ENCODE data around the gene SPATA21. TPM values are rescaled to one million over a fixed set of nuclear protein-coding genes. Genes with fewer than 3 reads are reported as not detected.

Gene SPATA21
- total RNA-seq, 3 donors from 2014 or later = not detected

DNA sequence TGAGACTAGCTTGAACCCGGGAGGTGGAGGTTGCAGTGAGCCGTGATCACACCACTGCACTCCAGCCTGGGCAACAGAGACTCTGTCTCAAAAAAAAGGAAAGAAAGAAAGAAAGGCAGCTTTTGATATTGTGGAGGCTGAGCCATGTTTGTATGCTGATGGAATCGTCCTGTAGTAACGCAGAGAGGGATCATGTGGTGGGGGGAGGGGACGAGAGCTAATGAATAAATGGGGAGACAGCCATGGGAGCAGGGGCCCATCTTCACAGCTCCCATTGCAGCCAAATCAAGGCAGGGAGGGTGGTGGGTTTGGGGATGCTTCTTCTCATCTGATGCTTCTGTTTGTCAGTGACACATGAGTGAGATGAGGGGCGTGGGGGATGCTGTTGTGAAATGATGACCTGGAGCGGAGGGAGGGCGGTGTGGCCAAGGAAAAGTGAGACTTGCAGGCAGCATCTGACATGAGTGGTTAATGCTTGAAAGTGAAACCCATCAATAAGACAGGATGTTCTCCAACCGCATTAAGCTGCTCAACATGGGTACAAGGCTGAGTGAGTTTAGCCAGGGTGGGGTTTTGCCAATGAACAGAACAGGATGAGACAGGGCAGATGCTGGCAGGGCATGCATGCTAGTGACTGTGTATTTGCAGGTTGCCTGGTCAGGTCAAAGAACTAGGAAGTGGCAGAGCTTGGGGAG lies 16.7 kb downstream of the SPATA21 start:
- peaks cover 33% of the 10 kb centered on the region for H3K4me1 Mint-ChIP-seq (ENCODE audit: low read depth)
- no peaks in the 10 kb centered on the region for H3K36me3 Mint-ChIP-seq (ENCODE audit: insufficient read depth)
- no peaks in the 10 kb centered on the region for H3K27me3 Mint-ChIP-seq (ENCODE audit: low read depth)
- ATAC-seq = peak; percentile 96
- H3K9me3 Mint-ChIP-seq = no peaks in the 10 kb centered on the region
- peak overlapping the region; percentile 42 for H3K4me3 Mint-ChIP-seq
- peak; percentile 17 for DNase-seq

DNA sequence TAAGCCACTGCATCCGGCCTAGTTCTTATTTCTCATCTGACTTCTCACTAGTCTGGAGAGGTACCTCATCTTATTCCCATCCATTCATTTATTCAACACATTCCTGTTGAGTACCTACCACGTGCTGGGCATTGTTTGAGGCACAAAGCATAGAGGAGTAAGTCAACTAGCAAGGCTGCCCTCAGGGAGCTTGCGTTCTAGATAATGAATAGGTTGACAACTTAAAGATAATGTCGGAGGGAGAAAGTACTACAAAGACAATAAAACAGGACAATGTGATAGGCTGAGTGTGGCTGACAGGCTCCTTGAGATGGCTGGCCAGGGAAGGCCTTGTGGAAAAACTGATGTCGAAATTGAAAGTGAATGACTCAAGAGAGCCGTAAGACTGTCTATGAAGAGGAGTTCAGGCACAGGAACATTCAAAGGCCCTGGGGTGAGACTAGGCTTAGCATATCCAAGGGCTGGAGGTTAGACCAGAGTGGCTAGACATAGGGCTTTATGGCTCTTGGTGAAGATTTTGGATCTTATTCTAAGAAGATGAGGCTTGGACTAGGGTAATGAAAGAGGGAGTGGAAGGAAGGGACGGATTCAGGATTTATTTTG lies 18.3 kb downstream of the SPATA21 start:
- Mint-ChIP-seq H3K27me3 (ENCODE audit: low read depth) (no peaks in the 10 kb centered on the region), H3K4me3 (no peak overlapping the region), H3K4me1 (ENCODE audit: low read depth) (peaks cover 33% of the 10 kb centered on the region), H3K36me3 (ENCODE audit: insufficient read depth) (no peaks in the 10 kb centered on the region), H3K9me3 (no peaks in the 10 kb centered on the region)
- ATAC-seq = no peak
- DNase-seq = no peak

DNA sequence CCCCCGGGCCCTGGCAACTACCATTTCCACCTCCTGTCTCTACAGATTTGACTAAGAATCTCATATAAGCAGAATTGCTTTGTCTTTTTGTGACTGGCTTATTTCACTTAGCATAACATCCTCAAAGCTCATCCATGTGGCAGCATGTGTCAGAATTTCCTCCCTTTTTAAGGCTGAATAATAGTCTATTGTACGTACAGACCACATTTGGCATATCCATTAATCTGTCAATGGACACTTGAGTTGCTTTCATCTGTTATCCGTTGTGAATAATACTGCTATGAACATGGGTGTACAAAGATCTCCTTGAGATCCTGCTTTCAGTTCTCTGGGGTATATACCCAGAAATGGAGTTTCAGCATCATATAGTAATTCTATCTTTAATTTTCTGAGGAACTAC lies 24.0 kb downstream of the SPATA21 start:
- ATAC-seq (no peak), DNase-seq (no peak)
- no peaks in the 10 kb centered on the region for H3K9me3 Mint-ChIP-seq
- H3K4me1 Mint-ChIP-seq (ENCODE audit: low read depth) = no peaks in the 10 kb centered on the region
- no peak overlapping the region for H3K4me3 Mint-ChIP-seq
- H3K36me3 Mint-ChIP-seq (ENCODE audit: insufficient read depth) = no peaks in the 10 kb centered on the region
- H3K27me3 Mint-ChIP-seq (ENCODE audit: low read depth) = no peaks in the 10 kb centered on the region

DNA sequence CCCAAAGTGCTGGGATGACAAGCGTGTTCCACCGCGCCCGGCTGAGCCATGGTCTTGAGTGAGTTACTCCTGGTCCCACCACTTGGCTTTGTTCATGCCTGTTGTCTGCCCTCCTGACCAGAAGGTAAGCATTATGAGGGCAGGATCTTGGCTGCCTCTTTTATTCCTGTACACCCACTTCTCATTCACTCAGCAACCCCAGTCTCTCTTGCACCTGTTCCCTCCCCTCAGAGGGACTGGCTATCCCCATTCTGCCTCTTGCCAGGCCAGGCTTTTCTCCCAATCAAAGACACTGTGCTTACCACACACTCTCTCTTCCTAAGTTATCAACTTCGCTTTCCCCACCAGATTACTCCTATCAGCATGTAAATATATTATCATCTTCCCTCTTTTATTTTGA lies 26.4 kb downstream of the SPATA21 start:
- no peaks in the 10 kb centered on the region for H3K27me3 Mint-ChIP-seq (ENCODE audit: low read depth)
- DNase-seq (no peak), ATAC-seq (no peak)
- no peak overlapping the region for H3K4me3 Mint-ChIP-seq
- H3K36me3 Mint-ChIP-seq (ENCODE audit: insufficient read depth) = no peaks in the 10 kb centered on the region
- no peaks in the 10 kb centered on the region for H3K9me3 Mint-ChIP-seq
- H3K4me1 Mint-ChIP-seq (ENCODE audit: low read depth) = no peaks in the 10 kb centered on the region

DNA sequence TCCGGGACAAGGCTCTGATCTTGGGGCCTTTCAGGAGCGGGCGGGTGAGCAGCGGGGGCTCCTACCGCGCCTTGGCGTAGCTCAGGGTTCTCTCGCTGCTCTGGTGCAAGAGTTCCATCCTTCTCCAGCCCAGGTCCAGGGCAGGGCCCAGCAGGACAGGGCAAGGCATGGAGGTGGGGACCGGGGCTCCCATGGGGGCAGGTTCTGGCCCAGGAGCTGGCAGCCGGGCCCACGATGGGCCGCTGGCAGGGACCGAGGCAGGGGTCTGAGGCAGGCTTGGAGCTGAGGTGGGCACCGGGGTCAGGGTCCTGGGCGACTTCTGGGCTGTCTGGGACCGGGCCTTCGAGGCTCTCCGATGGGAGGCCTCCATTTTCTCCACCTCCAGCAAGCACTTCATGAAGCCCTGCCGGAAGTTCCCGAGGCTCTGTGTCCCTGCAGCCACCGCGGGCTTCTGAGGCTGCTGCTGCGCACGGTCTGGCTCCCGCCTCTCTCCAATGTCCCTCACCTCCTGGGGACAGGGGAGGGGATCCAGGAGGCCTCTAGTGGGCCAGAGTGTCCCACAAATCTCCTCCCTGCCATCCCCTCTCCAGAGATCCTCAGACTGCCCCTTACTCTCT lies 27.6 kb downstream of the SPATA21 start:
- H3K27me3 Mint-ChIP-seq (ENCODE audit: low read depth) = no peaks in the 10 kb centered on the region

DNA sequence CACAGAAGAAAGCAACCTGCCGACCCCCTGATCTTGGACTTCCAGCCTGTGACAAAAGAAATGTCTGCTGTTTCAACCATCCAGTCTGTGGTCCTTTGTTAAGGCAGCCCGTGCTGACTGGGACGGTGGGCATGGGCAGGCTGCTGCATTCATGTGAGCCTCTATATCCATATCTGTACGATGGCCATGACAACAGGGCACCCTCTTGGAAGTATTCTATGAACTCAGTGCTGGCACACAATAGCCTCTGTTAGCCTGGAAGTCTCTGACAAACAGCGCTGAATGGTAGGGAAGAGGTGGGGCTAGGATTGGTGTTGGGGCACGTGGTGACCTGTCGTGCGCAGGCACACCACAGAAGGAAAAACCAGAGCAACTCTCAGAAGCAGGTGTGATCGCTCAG lies 30.4 kb downstream of the SPATA21 start:
- DNase-seq (no peak), ATAC-seq (no peak)
- Mint-ChIP-seq H3K27me3 (ENCODE audit: low read depth) (no peaks in the 10 kb centered on the region), H3K4me3 (no peak overlapping the region), H3K4me1 (ENCODE audit: low read depth) (no peaks in the 10 kb centered on the region), H3K9me3 (no peaks in the 10 kb centered on the region), H3K36me3 (ENCODE audit: insufficient read depth) (no peaks in the 10 kb centered on the region)

More for the DNA sequence above, 27.6 kb downstream of the SPATA21 start:
- no peaks in the 10 kb centered on the region for H3K36me3 Mint-ChIP-seq (ENCODE audit: insufficient read depth)
- no peak overlapping the region for H3K4me3 Mint-ChIP-seq
- H3K9me3 Mint-ChIP-seq = no peaks in the 10 kb centered on the region
- no peak for DNase-seq
- ATAC-seq = no peak
- H3K4me1 Mint-ChIP-seq (ENCODE audit: low read depth) = no peaks in the 10 kb centered on the region

DNA sequence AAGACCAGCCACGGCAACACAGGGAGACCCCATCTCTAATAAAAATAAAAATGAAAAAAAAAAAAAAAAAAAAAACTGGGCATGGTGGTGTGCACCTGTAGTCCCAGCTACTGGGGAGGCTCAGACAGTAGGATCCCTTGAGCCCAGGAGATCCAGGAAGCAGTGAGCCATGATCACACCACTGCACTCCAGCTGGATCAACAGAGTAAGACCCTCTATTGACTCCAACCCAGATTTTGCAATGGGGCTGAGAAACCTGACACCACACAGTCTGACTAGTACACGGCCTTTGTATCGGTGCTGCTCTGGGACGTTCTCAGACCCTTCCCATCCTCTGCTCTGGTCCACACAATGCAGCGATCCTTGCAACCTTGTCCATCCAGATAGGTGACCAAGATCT lies 31.8 kb downstream of the SPATA21 start:
- Mint-ChIP-seq H3K9me3 (no peaks in the 10 kb centered on the region), H3K36me3 (ENCODE audit: insufficient read depth) (no peaks in the 10 kb centered on the region), H3K4me3 (no peak overlapping the region), H3K27me3 (ENCODE audit: low read depth) (no peaks in the 10 kb centered on the region), H3K4me1 (ENCODE audit: low read depth) (no peaks in the 10 kb centered on the region)
- ATAC-seq (no peak), DNase-seq (no peak)

DNA sequence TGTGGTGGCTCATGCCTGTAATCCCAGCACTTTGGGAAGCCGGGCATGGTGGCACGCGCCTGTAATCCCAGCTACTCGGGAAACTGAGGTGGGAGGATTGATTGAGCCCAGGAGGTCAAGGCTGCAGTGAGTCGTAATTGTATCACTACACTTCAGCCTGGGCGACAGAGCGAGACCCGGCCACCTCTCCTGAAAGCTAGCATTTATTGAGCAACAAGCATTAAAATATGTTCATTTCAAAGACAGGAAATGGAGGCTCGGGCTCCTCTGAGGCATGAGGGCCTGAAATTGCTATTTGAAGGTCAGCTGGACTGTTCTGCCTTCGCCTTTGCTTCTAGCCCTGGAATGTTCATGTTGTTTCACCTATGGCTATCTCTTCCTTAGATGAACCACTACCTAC lies 34.5 kb downstream of the SPATA21 start:
- H3K4me1 Mint-ChIP-seq (ENCODE audit: low read depth) = peaks cover 2% of the 10 kb centered on the region
- ATAC-seq = no peak
- H3K9me3 Mint-ChIP-seq = no peaks in the 10 kb centered on the region
- H3K36me3 Mint-ChIP-seq (ENCODE audit: insufficient read depth) = peaks cover 7% of the 10 kb centered on the region
- no peaks in the 10 kb centered on the region for H3K27me3 Mint-ChIP-seq (ENCODE audit: low read depth)
- DNase-seq = no peak
- no peak overlapping the region for H3K4me3 Mint-ChIP-seq

DNA sequence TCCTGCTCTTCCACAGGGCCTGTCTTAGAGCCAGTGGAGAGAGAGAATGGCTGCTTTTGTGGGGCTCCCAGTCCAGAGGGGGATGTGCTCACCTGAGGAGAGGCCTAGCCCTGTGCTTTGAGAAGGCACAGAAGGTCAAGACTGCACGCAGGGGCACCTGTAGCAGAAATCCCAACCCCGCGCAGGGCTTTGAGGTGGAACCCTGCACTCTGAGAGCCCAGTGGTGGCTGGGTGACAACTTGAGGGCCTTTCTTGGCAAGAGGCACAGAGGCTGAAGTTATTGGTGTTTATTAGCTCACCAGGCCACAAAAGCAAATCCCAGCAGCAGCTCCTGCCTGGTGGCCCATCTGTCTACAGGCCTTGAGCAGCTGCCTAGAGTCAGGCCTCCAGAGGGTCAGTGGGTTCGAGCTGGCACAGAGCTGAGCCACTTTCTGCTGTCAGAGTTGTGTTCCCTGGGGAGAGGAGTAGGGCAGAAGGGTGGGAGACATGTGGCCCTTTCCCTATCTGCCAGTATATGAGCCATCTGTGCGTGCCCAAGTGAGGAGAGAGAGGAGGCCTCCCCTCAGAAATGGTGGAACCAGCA lies 38.8 kb downstream of the SPATA21 start:
- H3K9me3 Mint-ChIP-seq = no peaks in the 10 kb centered on the region
- H3K4me3 Mint-ChIP-seq = no peak overlapping the region
- H3K4me1 Mint-ChIP-seq (ENCODE audit: low read depth) = peaks cover 3% of the 10 kb centered on the region
- no peaks in the 10 kb centered on the region for H3K27me3 Mint-ChIP-seq (ENCODE audit: low read depth)
- ATAC-seq (no peak), DNase-seq (no peak)
- peaks cover 26% of the 10 kb centered on the region for H3K36me3 Mint-ChIP-seq (ENCODE audit: insufficient read depth)

DNA sequence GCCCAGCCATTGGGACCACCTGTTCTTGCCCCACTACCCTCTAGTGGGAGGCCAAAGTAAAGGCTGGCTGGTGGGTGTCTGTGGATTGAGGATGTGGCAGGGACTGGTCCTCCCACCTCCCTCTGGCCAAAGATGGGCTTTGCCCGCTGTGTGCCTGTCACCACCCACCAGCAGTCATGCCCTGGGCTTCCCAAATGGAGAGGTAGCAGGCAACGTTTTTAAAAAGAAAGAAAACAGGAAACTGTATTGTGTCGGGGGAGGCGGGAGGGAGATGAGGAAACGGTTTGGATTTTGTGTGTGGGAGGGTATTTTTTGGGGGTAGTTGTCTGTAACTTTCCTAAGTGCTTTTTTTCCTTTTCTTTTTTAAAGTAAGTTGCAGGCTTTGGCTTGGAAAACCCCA lies 40.1 kb downstream of the SPATA21 start:
- Mint-ChIP-seq H3K9me3 (no peaks in the 10 kb centered on the region), H3K4me1 (ENCODE audit: low read depth) (peaks cover 12% of the 10 kb centered on the region)

DNA sequence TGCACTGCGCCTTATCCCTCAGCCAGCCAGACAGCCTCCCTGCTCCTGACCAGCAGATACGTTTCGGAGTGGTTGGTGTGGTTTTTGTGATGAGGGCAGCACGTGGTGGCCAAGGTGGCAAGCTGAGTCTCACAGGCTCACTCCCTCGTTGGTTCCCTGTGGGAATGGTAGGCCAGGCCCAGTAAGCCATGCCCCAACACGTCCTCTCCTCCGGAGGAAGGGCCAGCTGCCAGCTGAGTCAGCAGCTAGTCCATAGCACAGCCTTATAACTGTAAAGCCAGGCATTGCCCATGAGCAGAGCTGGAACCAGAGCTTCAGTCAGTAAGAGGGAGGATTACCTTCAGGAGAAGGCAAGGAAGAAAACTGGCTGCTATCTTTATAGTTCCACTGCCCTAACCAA lies 40.6 kb downstream of the SPATA21 start:
- no peak for DNase-seq
- peaks cover 38% of the 10 kb centered on the region for H3K36me3 Mint-ChIP-seq (ENCODE audit: insufficient read depth)
- H3K4me3 Mint-ChIP-seq = no peak overlapping the region
- H3K27me3 Mint-ChIP-seq (ENCODE audit: low read depth) = no peaks in the 10 kb centered on the region
- H3K9me3 Mint-ChIP-seq = no peaks in the 10 kb centered on the region
- no peak for ATAC-seq
- peaks cover 16% of the 10 kb centered on the region for H3K4me1 Mint-ChIP-seq (ENCODE audit: low read depth)

More for the DNA sequence above, 40.1 kb downstream of the SPATA21 start:
- ATAC-seq (no peak), DNase-seq (no peak)
- H3K36me3 Mint-ChIP-seq (ENCODE audit: insufficient read depth) = peaks cover 38% of the 10 kb centered on the region
- no peak overlapping the region for H3K4me3 Mint-ChIP-seq
- no peaks in the 10 kb centered on the region for H3K27me3 Mint-ChIP-seq (ENCODE audit: low read depth)

DNA sequence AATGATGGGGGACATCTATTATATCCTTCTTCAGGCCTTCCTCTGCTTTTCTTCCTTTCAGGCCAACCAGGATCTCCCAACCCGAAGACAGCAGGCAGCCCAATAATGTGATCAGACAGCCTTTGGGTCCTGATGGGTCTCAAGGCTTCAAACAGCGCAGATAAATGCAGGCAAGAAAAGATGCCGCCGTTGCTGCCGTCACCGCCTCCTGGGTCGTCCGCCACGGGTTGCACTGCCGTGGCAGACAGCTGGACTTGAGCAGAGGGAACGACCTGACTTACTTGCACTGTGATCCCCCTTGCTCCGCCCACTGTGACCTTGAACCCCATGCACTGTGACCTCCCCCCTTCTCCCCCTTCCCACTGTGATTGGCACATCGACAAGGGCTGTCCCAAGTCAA lies 42.2 kb downstream of the SPATA21 start:
- ATAC-seq = no peak
- no peak for DNase-seq
- Mint-ChIP-seq H3K36me3 (ENCODE audit: insufficient read depth) (peaks cover 42% of the 10 kb centered on the region), H3K4me3 (no peak overlapping the region), H3K27me3 (ENCODE audit: low read depth) (no peaks in the 10 kb centered on the region), H3K4me1 (ENCODE audit: low read depth) (peaks cover 32% of the 10 kb centered on the region), H3K9me3 (no peaks in the 10 kb centered on the region)

DNA sequence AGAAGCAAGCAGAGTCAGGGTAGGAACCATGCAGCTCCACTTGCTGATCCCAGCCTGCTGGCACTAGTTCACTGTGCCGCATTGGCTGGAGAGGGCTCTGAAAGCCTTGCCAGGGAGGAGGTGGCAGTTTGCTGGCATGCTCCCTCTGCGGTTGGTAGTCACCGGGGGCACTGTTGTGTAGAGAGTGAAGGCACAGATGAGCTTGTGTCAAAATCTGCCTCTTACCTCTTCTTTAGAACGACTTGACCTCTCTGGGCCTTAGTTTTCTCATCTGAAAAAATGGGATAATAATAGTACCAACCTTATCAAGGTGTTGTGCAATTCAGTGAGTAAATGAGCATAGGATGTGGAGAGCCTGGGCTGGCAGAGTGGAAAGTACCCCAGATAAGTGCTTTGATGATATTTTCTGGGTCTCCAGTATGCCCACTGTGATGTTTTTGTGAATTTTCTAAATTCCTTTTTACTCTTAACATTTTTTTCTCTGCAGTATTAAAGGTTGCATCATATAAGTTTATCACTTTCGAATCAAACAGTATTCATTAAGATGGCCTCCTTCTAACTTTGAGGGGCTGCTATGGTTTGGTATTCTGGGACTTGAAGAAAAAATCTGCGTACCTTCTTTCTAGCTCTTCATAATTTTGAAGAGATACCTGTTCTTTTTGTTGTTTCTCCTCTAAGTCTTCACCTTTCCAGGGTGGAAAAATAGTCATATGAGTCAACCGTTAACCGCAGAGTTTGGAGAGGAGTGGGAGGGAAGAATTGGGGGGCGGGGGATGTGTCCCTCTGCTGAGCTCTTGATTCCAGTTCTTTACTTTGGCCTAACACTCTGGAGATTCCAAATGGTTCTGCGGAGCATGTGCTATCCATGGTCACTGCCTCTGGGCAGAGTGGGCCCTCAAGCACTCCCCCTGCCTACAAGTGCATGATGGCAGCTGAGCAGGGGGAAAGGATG lies 43.4 kb downstream of the SPATA21 start:
- peaks cover 36% of the 10 kb centered on the region for H3K4me1 Mint-ChIP-seq (ENCODE audit: low read depth)
- ATAC-seq = no peak
- no peak for DNase-seq
- no peaks in the 10 kb centered on the region for H3K9me3 Mint-ChIP-seq
- peaks cover 38% of the 10 kb centered on the region for H3K36me3 Mint-ChIP-seq (ENCODE audit: insufficient read depth)
- H3K4me3 Mint-ChIP-seq = no peak overlapping the region
- H3K27me3 Mint-ChIP-seq (ENCODE audit: low read depth) = no peaks in the 10 kb centered on the region
